Measurements from ENCODE around the gene HDGF.

DNA sequence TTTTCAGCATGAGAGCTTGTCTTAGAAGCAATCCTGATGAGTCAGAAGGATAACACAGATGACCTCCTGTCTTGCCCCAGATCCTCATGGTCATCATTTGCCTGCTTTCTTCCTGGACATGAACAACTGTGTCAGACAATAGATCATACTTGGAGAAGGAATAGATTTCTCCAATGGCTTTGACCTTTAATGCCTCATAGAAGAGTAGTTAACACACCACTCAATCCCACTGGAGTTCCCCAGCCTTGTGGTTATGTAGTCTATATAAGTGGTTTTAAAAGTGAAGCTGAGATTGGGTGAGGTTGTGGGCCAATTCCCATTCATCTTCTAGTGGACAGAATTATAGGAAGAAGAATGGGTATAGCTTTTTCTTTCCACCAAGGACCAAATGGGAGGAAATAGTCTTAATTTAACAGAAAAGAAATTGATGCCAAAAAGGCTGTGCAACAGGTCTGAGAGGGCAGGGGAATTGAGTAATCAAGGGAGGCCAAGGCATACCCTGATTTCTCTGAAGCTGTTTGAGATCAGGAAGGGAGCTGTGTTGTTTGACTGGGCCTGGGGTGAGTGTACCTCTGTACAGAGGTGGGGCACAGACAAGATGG lies 30.2 kb upstream of the HDGF start:
- no peak for TF ChIP-seq CTCF (IDR thresholded peaks at IDR 0.05; ENCODE audit: low read depth, low read length, missing input control)
- no peak for TF ChIP-seq TAF1 (conservative IDR thresholded peaks at IDR 0.05)
- TF ChIP-seq EGR1 (IDR thresholded peaks at IDR 0.05; ENCODE audit: low read depth in 2 of 2) = no peak
